ENCODE results near the gene CADPS2.

Gene CADPS2

DNA sequence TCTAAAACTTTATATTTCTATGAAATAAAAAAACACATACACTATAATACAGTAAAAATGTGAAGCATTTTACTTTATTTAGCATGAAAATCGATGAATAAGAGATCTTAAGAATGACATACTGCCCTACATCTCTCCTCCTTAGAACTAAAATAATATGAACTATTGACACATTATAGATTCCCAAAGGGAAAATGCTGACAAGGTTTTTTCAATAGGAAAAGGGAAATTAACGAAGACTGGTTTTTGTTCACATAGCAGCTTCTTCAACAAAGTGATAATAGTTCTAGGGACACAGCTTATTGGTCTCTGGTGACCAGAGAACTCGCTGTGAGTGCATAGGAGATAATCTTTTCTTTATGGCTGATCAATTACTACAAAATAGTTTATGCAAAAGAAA lies 523.8 kb downstream of the CADPS2 start:
- WGBS, 2 experiments (ENCODE audit: insufficient coverage in 2 of 2), result no CpG with 5 or more reads among the region's 3 CpGs
- Histone ChIP-seq H3K36me3 (ENCODE audit: control insufficient read depth, insufficient read depth, low read length) (no peaks in the 10 kb centered on the region), H3K4me1 (ENCODE audit: control insufficient read depth, insufficient read depth, low read length, poor library complexity, severe bottlenecking) (no peaks in the 10 kb centered on the region), H3K9me3 (ENCODE audit: control insufficient read depth, low read length) (no peaks in the 10 kb centered on the region), H3K4me3 (ENCODE audit: extremely low read depth, insufficient read depth, low read length, poor library complexity, severe bottlenecking) (no peak overlapping the region), H3K27ac (ENCODE audit: low read depth, low read length, severe bottlenecking) (no peak overlapping the region)

DNA sequence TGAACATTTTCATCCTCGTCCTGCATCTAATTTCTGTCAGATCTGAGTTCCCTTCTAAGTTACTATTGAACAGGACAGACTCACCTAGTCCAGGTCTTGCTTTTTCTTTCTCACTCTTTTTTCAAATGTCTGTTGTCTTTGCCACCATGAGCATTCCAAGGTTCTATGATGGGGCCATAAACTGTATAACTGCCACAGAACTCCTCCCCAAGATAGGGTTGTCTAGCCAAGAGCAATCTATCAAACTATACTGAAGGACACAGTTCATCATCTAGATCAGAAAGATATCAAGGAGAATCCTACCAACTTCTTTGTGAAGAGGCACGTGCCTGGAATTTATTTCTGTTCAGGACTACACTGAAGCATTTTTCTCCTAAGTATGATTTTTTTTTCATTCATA lies 531.6 kb downstream of the CADPS2 start:
- no peaks in the 10 kb centered on the region for H3K4me1 ChIP-seq (ENCODE audit: control insufficient read depth, insufficient read depth, low read length, poor library complexity, severe bottlenecking)
- H3K4me3 ChIP-seq (ENCODE audit: extremely low read depth, insufficient read depth, low read length, poor library complexity, severe bottlenecking), result no peak overlapping the region
- 93 to 100% methylated on average over 1 of the region's 2 CpGs for WGBS, 2 experiments (ENCODE audit: insufficient coverage in 2 of 2)
- no peaks in the 10 kb centered on the region for H3K36me3 ChIP-seq (ENCODE audit: control insufficient read depth, insufficient read depth, low read length)
- H3K9me3 ChIP-seq (ENCODE audit: control insufficient read depth, low read length), result no peaks in the 10 kb centered on the region
- no peak overlapping the region for H3K27ac ChIP-seq (ENCODE audit: low read depth, low read length, severe bottlenecking)

DNA sequence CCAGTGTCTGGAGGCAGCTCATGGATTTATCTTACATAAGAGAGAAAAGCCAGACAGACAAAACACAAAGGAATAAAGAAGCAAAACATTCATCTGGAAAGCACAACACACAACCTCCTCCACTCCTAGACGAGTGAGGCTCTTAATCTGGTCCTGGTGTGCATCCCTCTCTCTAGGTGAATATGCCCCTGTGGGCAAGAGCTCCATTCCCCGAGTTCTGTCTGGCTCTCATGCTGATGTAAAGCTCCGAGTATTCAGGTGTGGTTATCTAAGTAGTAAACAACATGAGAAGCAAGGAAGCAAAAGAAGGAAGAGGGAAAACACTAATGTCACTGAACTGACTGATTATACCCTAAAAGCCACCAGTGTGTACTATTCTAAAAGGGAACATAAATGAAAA lies 533.8 kb downstream of the CADPS2 start:
- Histone ChIP-seq H3K4me3 (ENCODE audit: extremely low read depth, insufficient read depth, low read length, poor library complexity, severe bottlenecking) (no peak overlapping the region), H3K27ac (ENCODE audit: low read depth, low read length, severe bottlenecking) (no peak overlapping the region), H3K4me1 (ENCODE audit: control insufficient read depth, insufficient read depth, low read length, poor library complexity, severe bottlenecking) (no peaks in the 10 kb centered on the region), H3K36me3 (ENCODE audit: control insufficient read depth, insufficient read depth, low read length) (no peaks in the 10 kb centered on the region), H3K9me3 (ENCODE audit: control insufficient read depth, low read length) (no peaks in the 10 kb centered on the region)
- whole genome bisulfite sequencing, 2 experiments (ENCODE audit: insufficient coverage in 2 of 2), result 50 to 80% methylated on average over 1 of the region's 3 CpGs

DNA sequence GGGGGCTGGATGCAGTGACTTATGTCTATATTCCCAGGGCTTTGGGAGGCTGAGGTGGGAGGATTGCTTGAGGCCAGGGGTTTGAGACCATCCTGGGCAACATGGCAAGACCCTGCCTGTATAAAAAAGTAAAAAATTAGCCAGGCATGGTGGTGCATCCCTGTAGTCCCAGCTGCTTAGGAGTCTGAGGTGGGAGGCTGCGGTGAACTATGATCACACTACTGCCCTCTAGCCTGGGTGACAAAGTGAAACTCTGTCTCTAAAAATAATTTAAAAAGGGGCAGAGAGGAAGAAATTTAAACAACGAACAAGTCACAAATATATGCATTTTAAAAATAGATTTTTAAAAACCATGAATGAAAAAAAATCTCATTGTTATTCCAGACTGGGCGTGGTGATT lies 535.6 kb downstream of the CADPS2 start:
- Histone ChIP-seq H3K36me3 (ENCODE audit: control insufficient read depth, insufficient read depth, low read length) (no peaks in the 10 kb centered on the region), H3K4me3 (ENCODE audit: extremely low read depth, insufficient read depth, low read length, poor library complexity, severe bottlenecking) (no peak overlapping the region), H3K9me3 (ENCODE audit: control insufficient read depth, low read length) (no peaks in the 10 kb centered on the region), H3K27ac (ENCODE audit: low read depth, low read length, severe bottlenecking) (no peak overlapping the region), H3K4me1 (ENCODE audit: control insufficient read depth, insufficient read depth, low read length, poor library complexity, severe bottlenecking) (no peaks in the 10 kb centered on the region)
- 89 to 100% methylated on average over 1 of the region's 3 CpGs for WGBS, 2 experiments (ENCODE audit: insufficient coverage in 2 of 2)

DNA sequence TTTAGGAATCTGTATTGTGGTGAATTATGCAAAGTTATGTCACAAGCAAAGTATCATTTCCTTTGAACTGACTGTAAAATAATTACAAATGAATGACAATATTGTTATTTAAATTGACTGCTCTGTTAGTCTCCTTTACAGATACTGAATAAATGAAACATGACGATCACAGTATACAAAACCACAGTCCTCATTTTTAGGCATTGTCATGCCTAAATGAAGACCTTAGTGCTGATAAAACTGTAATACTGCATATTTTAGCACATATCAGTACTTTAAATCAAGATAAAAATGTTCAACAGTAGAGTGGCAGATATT lies 542.0 kb downstream of the CADPS2 start:
- no peaks in the 10 kb centered on the region for H3K36me3 ChIP-seq (ENCODE audit: control insufficient read depth, insufficient read depth, low read length)
- no peaks in the 10 kb centered on the region for H3K4me1 ChIP-seq (ENCODE audit: control insufficient read depth, insufficient read depth, low read length, poor library complexity, severe bottlenecking)
- no CpG with 5 or more reads among the region's 1 CpG for WGBS, 2 experiments (ENCODE audit: insufficient coverage in 2 of 2)
- H3K27ac ChIP-seq (ENCODE audit: low read depth, low read length, severe bottlenecking), result no peak overlapping the region
- H3K9me3 ChIP-seq (ENCODE audit: control insufficient read depth, low read length), result no peaks in the 10 kb centered on the region
- H3K4me3 ChIP-seq (ENCODE audit: extremely low read depth, insufficient read depth, low read length, poor library complexity, severe bottlenecking), result no peak overlapping the region

DNA sequence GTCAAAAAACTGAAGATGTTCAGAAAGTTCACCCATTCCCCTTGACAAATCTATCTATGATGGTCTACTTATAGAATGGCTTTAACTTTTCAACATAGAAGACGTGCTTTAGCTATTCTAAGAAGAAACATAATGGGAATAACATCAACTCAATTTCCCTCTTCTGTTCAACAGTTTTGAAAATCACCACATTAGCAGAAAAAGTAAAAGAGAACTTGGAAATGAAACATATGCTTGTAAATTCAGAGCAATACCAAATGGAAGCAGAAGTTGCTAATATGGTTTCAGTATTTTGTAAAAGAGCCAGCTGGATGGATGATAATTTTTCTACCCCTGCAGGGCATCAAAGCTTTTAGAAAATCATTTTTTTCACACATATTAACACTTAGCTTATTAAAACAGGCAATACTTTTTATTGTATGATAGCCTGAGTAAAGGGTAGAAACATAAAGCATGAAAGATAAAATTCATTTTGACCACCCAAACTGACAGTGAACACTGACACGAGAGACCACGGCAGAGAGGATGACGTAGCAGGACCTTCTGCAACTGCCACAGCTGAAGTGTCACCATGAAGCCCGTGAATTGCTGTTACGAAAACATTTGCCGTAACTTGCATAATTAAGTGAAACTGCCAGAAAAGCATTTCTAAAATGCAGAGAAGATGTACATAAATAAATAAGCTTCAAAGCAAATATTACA lies 542.5 kb downstream of the CADPS2 start:
- Histone ChIP-seq H3K4me1 (ENCODE audit: control insufficient read depth, insufficient read depth, low read length, poor library complexity, severe bottlenecking) (no peaks in the 10 kb centered on the region), H3K27ac (ENCODE audit: low read depth, low read length, severe bottlenecking) (no peak overlapping the region), H3K36me3 (ENCODE audit: control insufficient read depth, insufficient read depth, low read length) (no peaks in the 10 kb centered on the region), H3K4me3 (ENCODE audit: extremely low read depth, insufficient read depth, low read length, poor library complexity, severe bottlenecking) (no peak overlapping the region), H3K9me3 (ENCODE audit: control insufficient read depth, low read length) (no peaks in the 10 kb centered on the region)
- WGBS, 2 experiments (ENCODE audit: insufficient coverage in 2 of 2), result 65 to 70% methylated on average over 4 to 5 of the region's 7 CpGs

DNA sequence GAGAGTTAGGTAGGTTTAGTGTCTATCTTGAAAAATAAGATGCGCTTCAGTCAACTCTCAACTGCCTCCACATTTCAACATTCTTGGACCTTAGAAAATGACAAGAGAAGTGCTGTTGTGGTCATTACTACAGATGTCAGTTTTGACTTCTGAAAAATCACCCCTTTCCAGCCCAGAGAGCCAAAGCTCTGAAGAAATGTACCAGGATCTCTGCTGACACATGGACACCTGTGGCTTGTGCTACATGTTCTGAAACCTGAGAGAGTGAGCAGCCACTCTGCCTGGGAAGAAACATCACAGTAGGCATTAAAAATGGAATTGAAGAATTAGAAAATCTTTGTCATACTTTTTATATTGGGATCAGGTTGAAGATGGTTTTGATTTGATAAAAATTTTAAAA lies 545.8 kb downstream of the CADPS2 start:
- Histone ChIP-seq H3K9me3 (ENCODE audit: control insufficient read depth, low read length) (no peaks in the 10 kb centered on the region), H3K4me1 (ENCODE audit: control insufficient read depth, insufficient read depth, low read length, poor library complexity, severe bottlenecking) (no peaks in the 10 kb centered on the region), H3K4me3 (ENCODE audit: extremely low read depth, insufficient read depth, low read length, poor library complexity, severe bottlenecking) (no peak overlapping the region), H3K27ac (ENCODE audit: low read depth, low read length, severe bottlenecking) (no peak overlapping the region), H3K36me3 (ENCODE audit: control insufficient read depth, insufficient read depth, low read length) (no peaks in the 10 kb centered on the region)
- no CpG with 5 or more reads among the region's 1 CpG for WGBS, 2 experiments (ENCODE audit: insufficient coverage in 2 of 2)

DNA sequence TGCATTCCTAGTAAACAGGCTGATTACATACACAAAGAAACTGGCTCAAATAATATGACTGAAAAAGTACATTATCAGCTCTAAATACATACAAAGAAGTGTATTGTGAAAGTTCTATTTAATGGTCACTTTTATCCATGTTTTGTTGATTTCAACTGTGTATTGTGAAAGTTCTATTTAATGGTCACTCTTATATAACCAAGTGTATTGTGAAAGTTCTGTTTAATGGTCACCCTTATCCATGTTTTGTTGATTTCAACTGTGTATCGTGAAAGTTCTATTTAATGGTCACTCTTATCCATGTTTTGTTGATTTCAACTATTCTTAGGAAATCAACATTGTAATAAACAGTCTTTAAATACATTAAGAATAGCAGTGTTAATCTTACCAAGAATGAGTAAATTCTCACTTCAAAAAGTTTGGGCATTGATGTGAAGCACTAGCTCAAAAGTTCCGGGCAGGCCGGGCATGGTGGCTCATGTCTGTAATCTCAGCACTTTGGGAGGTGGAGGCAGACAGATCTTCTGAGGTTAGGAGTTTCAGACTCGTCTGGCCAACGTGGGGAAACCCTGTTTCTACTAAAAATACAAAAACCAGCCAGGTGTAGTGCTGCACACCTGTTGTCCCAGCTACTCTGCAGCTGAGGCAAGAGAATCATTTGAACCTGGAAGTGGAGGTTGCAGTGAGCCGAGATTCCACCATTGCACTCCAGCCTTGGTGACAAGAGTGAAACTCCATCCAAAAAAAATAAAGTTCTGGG lies 546.9 kb downstream of the CADPS2 start:
- H3K4me3 ChIP-seq (ENCODE audit: extremely low read depth, insufficient read depth, low read length, poor library complexity, severe bottlenecking), result no peak overlapping the region
- 87 to 94% methylated on average over 2 to 5 of the region's 6 CpGs for WGBS, 2 experiments (ENCODE audit: insufficient coverage in 2 of 2)
- no peaks in the 10 kb centered on the region for H3K4me1 ChIP-seq (ENCODE audit: control insufficient read depth, insufficient read depth, low read length, poor library complexity, severe bottlenecking)
- H3K9me3 ChIP-seq (ENCODE audit: control insufficient read depth, low read length), result no peaks in the 10 kb centered on the region
- no peak overlapping the region for H3K27ac ChIP-seq (ENCODE audit: low read depth, low read length, severe bottlenecking)
- H3K36me3 ChIP-seq (ENCODE audit: control insufficient read depth, insufficient read depth, low read length), result no peaks in the 10 kb centered on the region

DNA sequence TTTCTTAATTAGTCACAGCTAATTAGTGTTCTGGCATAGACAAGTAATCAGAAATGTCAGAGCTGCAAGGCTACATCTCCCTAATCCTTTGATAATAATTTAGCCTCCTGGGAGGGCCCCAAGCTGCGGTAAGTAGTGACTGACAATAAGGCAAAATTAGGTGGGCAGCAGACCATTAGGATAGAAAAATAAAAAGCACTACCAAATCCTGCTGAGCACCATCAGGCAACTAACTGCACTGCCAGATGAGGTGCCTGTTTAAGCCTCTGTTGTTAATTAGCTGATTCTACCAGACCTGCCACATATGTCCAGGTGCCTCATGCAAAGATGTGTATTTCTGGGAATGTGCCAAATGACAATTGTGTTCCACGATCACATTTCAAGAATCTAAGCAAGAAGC lies 549.2 kb downstream of the CADPS2 start:
- Histone ChIP-seq H3K27ac (ENCODE audit: low read depth, low read length, severe bottlenecking) (no peak overlapping the region), H3K36me3 (ENCODE audit: control insufficient read depth, insufficient read depth, low read length) (no peaks in the 10 kb centered on the region), H3K4me1 (ENCODE audit: control insufficient read depth, insufficient read depth, low read length, poor library complexity, severe bottlenecking) (no peaks in the 10 kb centered on the region), H3K4me3 (ENCODE audit: extremely low read depth, insufficient read depth, low read length, poor library complexity, severe bottlenecking) (no peak overlapping the region), H3K9me3 (ENCODE audit: control insufficient read depth, low read length) (no peaks in the 10 kb centered on the region)
- WGBS, 2 experiments (ENCODE audit: insufficient coverage in 2 of 2), result 78% methylated on average over 1 of the region's 2 CpGs; no CpG with 5 or more reads in 1 of the 2 experiments

DNA sequence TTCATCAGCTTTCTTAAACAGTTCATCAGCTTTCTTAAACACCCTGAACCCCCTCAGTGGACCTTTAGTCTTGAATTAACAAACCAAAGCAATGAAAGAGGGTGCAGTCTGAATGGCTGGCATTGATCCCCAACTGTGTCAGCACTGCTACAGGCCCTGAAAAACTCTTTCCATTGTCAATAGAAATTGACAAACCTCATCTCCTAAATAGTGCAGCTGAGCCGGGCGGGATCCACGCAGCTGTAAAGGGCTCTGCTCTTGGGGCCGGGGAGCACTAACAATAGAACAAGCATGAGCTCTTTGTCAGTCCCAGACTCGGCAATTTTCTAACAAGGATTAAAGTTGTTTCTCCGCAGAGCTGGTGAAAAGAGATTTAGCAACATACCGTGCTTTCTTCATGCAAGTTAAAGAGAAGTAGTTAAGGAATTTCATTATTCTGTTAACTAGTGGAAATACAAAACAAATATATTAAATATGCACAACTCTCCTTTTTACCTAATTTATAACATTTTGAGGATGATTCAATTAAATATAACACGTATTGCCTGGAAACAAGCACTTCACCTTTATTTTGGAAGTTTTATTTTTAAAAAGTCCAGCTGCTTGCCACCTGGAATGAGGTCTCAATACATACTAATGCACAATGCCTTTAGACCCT lies 557.0 kb downstream of the CADPS2 start:
- Histone ChIP-seq H3K36me3 (ENCODE audit: control insufficient read depth, insufficient read depth, low read length) (no peaks in the 10 kb centered on the region), H3K4me3 (ENCODE audit: extremely low read depth, insufficient read depth, low read length, poor library complexity, severe bottlenecking) (no peak overlapping the region), H3K4me1 (ENCODE audit: control insufficient read depth, insufficient read depth, low read length, poor library complexity, severe bottlenecking) (no peaks in the 10 kb centered on the region), H3K27ac (ENCODE audit: low read depth, low read length, severe bottlenecking) (no peak overlapping the region), H3K9me3 (ENCODE audit: control insufficient read depth, low read length) (no peaks in the 10 kb centered on the region)
- WGBS, 2 experiments (ENCODE audit: insufficient coverage in 2 of 2), result 11 to 20% methylated on average over 4 to 5 of the region's 8 CpGs

DNA sequence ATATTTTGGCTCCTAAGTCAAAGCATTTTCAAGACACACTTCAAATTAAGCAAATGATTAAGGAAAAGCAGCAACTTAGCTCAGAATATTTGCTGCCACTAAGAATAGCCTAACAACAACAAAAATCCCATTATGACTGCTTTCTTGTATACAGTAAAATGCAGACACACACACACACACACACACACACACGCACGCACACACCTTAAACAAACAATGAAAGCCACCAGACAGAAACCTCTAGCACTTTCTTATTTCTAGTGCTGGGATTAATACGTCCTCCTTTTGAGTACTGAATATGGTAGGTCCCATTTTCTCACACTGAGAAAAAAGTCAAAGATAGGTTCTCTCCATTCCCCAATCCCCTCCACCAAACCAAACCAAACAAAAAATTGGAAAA lies 558.3 kb downstream of the CADPS2 start:
- H3K9me3 ChIP-seq (ENCODE audit: control insufficient read depth, low read length), result no peaks in the 10 kb centered on the region

More for the DNA sequence above, 558.3 kb downstream of the CADPS2 start:
- H3K4me3 ChIP-seq (ENCODE audit: extremely low read depth, insufficient read depth, low read length, poor library complexity, severe bottlenecking), result no peak overlapping the region
- WGBS, 2 experiments (ENCODE audit: insufficient coverage in 2 of 2), result no CpG with 5 or more reads among the region's 3 CpGs
- no peaks in the 10 kb centered on the region for H3K36me3 ChIP-seq (ENCODE audit: control insufficient read depth, insufficient read depth, low read length)
- H3K4me1 ChIP-seq (ENCODE audit: control insufficient read depth, insufficient read depth, low read length, poor library complexity, severe bottlenecking), result no peaks in the 10 kb centered on the region
- H3K27ac ChIP-seq (ENCODE audit: low read depth, low read length, severe bottlenecking), result no peak overlapping the region
